HG03520 (cell line): ENCODE measurements around the gene INPP4B.

Source experiments
- ATAC-seq: cut with Tn5 transposase; IDR thresholded peaks from one replicate; pipeline ENCODE4 v1.9.1; 2021; ENCODE audit warnings: mild to moderate bottlenecking, moderate library complexity; ENCODE audit not compliant: unreplicated experiment

Gene INPP4B

GRCh38 chr4:142168181-142168580 lies 677.9 kb downstream of the INPP4B start:
- no peak for ATAC-seq

- no peak for ATAC-seq
These were observed 681.2 kb downstream of the INPP4B start for GRCh38 chr4:142164767-142165500.

- no peak for ATAC-seq
These were observed 685.0 kb downstream of the INPP4B start for GRCh38 chr4:142161086-142161485.

GRCh38 chr4:142160509-142160908 lies 685.6 kb downstream of the INPP4B start:
- no peak for ATAC-seq

GRCh38 chr4:142158980-142159379 lies 687.1 kb downstream of the INPP4B start:
- ATAC-seq, result no peak

GRCh38 chr4:142156256-142156655 lies 689.8 kb downstream of the INPP4B start:
- no peak for ATAC-seq

GRCh38 chr4:142155347-142155746 lies 690.8 kb downstream of the INPP4B start:
- no peak for ATAC-seq

- no peak for ATAC-seq
These were observed 695.6 kb downstream of the INPP4B start for GRCh38 chr4:142150483-142150882.

GRCh38 chr4:142144813-142145212 lies 701.3 kb downstream of the INPP4B start:
- no peak for ATAC-seq

- ATAC-seq, result no peak
These were observed 703.6 kb downstream of the INPP4B start for GRCh38 chr4:142142366-142143054.

GRCh38 chr4:142141224-142141623 lies 704.9 kb downstream of the INPP4B start:
- ATAC-seq, result no peak

- ATAC-seq, result no peak
These were observed 715.4 kb downstream of the INPP4B start for GRCh38 chr4:142130666-142131065.

- ATAC-seq, result no peak
These were observed 716.2 kb downstream of the INPP4B start for GRCh38 chr4:142129931-142130330.

GRCh38 chr4:142129473-142129872 lies 716.6 kb downstream of the INPP4B start:
- no peak for ATAC-seq

- ATAC-seq, result no peak
These were observed 717.6 kb downstream of the INPP4B start for GRCh38 chr4:142128529-142128928.

GRCh38 chr4:142126890-142127497 lies 719.1 kb downstream of the INPP4B start:
- ATAC-seq, result peak; percentile 72

GRCh38 chr4:142124874-142125273 lies 721.2 kb downstream of the INPP4B start:
- ATAC-seq, result no peak

GRCh38 chr4:142121448-142122350 lies 724.4 kb downstream of the INPP4B start:
- no peak for ATAC-seq

- ATAC-seq, result no peak
These were observed 725.2 kb downstream of the INPP4B start for GRCh38 chr4:142120921-142121320.

- ATAC-seq, result no peak
These were observed 733.6 kb downstream of the INPP4B start for GRCh38 chr4:142112451-142112850.

- no peak for ATAC-seq
These were observed 736.0 kb downstream of the INPP4B start for GRCh38 chr4:142110136-142110535.
